Measurements from ENCODE around the gene CTSG. TPM values are rescaled to one million over a fixed set of nuclear protein-coding genes. Genes with fewer than 3 reads are reported as not detected.
"Not testable (repeated sequence)": the region's sequence is repeated elsewhere in the genome, so short reads cannot be mapped to it uniquely, and the experiment has no call there.

Gene CTSG
- polyA plus RNA-seq, 1 donor (not counting 4 experiments of a cell fraction or from before 2014, with no cell fraction given): not detected

DNA sequence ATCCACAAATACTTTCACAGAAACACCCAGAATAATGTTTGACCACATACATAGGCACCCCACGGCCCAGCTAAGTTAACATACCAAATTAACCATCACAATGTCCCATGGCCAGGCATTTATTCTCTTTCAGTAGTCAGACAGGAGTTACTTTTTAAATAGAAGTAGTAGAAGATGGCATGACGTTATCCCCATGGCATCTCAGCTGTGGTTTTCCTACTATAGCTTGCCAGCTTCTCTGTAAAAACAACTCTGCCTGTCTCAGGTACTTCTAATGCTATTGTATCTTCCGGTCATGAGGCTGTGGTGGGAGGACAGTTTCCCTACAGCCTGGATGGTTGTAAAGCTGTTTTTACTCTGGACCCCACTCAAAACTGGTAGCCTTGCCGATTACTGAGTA, 19.3 kb downstream of the CTSG start:
- Histone ChIP-seq H4K20me1 (ENCODE audit: control insufficient read depth, extremely low read depth, insufficient read depth, low read length) (no peaks in the 10 kb centered on the region), H2AFZ (ENCODE audit: control insufficient read depth, low read length) (no peak overlapping the region), H3K36me3 (ENCODE audit: control insufficient read depth in 2 of 2, extremely low read depth in 1 of 2, insufficient read depth in 2 of 2, low read length in 2 of 2) (no peaks in the 10 kb centered on the region), H3K27ac (ENCODE audit: control insufficient read depth, insufficient read depth, low read length) (no peak overlapping the region), H3K4me3 (ENCODE audit: control insufficient read depth in 2 of 3, extremely low read depth in 1 of 3, insufficient read depth in 2 of 3, low read depth in 1 of 3, low read length in 3 of 3) (no peak overlapping the region), H3K79me2 (ENCODE audit: control insufficient read depth, insufficient read depth, low read length) (no peaks in the 10 kb centered on the region), H3K9ac (ENCODE audit: control insufficient read depth, extremely low read depth, insufficient read depth, low read length) (no peak overlapping the region), H3K4me1 (ENCODE audit: control insufficient read depth, extremely low read depth, insufficient read depth, low read length) (peaks cover 7% of the 10 kb centered on the region), H3K9me3 (ENCODE audit: control insufficient read depth, low read depth, low read length) (no peaks in the 10 kb centered on the region), H3K27me3 (ENCODE audit: control insufficient read depth, extremely low read depth, insufficient read depth, low read length) (no peaks in the 10 kb centered on the region), H3K4me2 (ENCODE audit: control insufficient read depth, extremely low read depth, insufficient read depth, low read depth, low read length) (no peak overlapping the region), H3K9me1 (ENCODE audit: control insufficient read depth, extremely low read depth, insufficient read depth, low read length) (no peaks in the 10 kb centered on the region)
- TF ChIP-seq EZH2 (IDR thresholded peaks at IDR 0.05; ENCODE audit: low read length): no peak
- TF ChIP-seq, protein P1, sequence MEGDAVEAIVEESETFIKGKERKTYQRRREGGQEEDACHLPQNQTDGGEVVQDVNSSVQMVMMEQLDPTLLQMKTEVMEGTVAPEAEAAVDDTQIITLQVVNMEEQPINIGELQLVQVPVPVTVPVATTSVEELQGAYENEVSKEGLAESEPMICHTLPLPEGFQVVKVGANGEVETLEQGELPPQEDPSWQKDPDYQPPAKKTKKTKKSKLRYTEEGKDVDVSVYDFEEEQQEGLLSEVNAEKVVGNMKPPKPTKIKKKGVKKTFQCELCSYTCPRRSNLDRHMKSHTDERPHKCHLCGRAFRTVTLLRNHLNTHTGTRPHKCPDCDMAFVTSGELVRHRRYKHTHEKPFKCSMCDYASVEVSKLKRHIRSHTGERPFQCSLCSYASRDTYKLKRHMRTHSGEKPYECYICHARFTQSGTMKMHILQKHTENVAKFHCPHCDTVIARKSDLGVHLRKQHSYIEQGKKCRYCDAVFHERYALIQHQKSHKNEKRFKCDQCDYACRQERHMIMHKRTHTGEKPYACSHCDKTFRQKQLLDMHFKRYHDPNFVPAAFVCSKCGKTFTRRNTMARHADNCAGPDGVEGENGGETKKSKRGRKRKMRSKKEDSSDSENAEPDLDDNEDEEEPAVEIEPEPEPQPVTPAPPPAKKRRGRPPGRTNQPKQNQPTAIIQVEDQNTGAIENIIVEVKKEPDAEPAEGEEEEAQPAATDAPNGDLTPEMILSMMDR (optimal IDR thresholded peaks at IDR 0.05 in 1 of 3, IDR thresholded peaks at IDR 0.05 in 1 of 3, conservative IDR thresholded peaks at IDR 0.05 in 1 of 3; ENCODE audit: extremely low read depth in 1 of 3, insufficient read depth in 2 of 3, low read length in 3 of 3): no peak
- DNase-seq (ENCODE audit: low read depth, low spot score): no peak
- dilution Hi-C loops (cut with MboI; ENCODE audit: extremely low pct_ligation_motif_present, low sequenced_read_pairs): no loop called here
- peak; percentile 48 for FAIRE-seq

DNA sequence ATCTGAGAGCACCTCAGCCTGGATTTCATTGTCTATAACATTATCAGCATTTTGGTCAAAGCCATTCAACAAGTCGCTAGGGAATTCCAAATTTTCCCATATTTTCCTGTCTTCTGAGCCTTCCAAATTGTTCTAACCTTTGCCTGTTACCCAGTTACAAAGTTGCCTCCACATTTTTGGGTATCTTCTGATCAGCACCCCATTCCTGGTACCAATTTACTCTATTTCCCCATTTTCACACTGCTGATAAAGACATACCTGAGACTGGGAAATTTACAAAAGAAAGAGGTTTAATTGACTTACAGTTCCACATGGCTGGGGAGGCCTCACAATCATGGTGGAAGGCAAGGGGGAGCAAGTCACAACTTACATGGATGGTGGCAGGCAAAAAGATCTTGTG, 27.0 kb downstream of the CTSG start:
- H3K36me3 ChIP-seq (ENCODE audit: control insufficient read depth in 2 of 2, extremely low read depth in 1 of 2, insufficient read depth in 2 of 2, low read length in 2 of 2); H3K4me1 ChIP-seq (ENCODE audit: control insufficient read depth, extremely low read depth, insufficient read depth, low read length); H4K20me1 ChIP-seq (ENCODE audit: control insufficient read depth, extremely low read depth, insufficient read depth, low read length); H2AFZ ChIP-seq (ENCODE audit: control insufficient read depth, low read length); H3K9me1 ChIP-seq (ENCODE audit: control insufficient read depth, extremely low read depth, insufficient read depth, low read length); dilution Hi-C loops (cut with MboI; ENCODE audit: extremely low pct_ligation_motif_present, low sequenced_read_pairs); H3K79me2 ChIP-seq (ENCODE audit: control insufficient read depth, insufficient read depth, low read length); H3K9ac ChIP-seq (ENCODE audit: control insufficient read depth, extremely low read depth, insufficient read depth, low read length); DNase-seq (ENCODE audit: low read depth, low spot score); H3K4me3 ChIP-seq (ENCODE audit: control insufficient read depth in 2 of 3, extremely low read depth in 1 of 3, insufficient read depth in 2 of 3, low read depth in 1 of 3, low read length in 3 of 3); FAIRE-seq; H3K27me3 ChIP-seq (ENCODE audit: control insufficient read depth, extremely low read depth, insufficient read depth, low read length); H3K27ac ChIP-seq (ENCODE audit: control insufficient read depth, insufficient read depth, low read length); H3K9me3 ChIP-seq (ENCODE audit: control insufficient read depth, low read depth, low read length); H3K4me2 ChIP-seq (ENCODE audit: control insufficient read depth, extremely low read depth, insufficient read depth, low read depth, low read length): not testable (repeated sequence)

DNA sequence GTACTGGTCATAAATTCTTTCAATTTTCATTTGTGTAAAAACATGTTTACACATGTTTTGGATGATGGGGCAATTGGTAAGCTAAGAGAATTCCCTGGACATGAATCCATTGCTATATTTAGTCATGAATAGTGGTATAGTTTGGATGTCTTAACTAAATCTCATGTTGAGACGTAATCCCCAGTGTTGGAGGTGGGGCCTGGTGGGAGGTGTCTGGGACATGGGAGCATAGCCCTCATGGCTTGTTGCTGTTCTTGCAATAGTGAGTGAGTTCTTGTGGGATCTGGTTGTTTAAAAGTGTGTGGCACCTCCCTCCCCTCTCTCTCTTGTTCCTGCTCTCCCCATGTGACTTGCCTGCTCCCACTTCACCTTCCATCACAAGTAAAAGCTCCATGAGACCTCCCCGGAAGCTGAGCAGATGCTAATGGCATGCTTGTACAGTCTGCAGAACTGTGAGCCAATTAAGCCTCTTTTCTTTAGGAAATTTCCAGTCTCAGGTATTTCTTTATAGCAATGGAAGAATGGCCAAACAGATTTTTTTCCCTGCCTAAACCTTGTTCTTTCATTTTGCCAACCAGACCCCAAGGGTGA, 33.6 kb downstream of the CTSG start:
- FAIRE-seq (peak; percentile 89), DNase-seq (ENCODE audit: low read depth, low spot score) (peak; percentile 68)
- TF ChIP-seq, protein P1 (optimal IDR thresholded peaks at IDR 0.05 in 1 of 3, IDR thresholded peaks at IDR 0.05 in 1 of 3, conservative IDR thresholded peaks at IDR 0.05 in 1 of 3; ENCODE audit: extremely low read depth in 1 of 3, insufficient read depth in 2 of 3, low read length in 3 of 3): no peak
- no peak for TF ChIP-seq EZH2 (IDR thresholded peaks at IDR 0.05; ENCODE audit: low read length)
- H3K9ac ChIP-seq (ENCODE audit: control insufficient read depth, extremely low read depth, insufficient read depth, low read length): no peak overlapping the region
- dilution Hi-C loops (cut with MboI; ENCODE audit: extremely low pct_ligation_motif_present, low sequenced_read_pairs): no loop called here
- no peaks in the 10 kb centered on the region for H3K27me3 ChIP-seq (ENCODE audit: control insufficient read depth, extremely low read depth, insufficient read depth, low read length)
- H3K4me1 ChIP-seq (ENCODE audit: control insufficient read depth, extremely low read depth, insufficient read depth, low read length): peaks cover 9% of the 10 kb centered on the region
- H4K20me1 ChIP-seq (ENCODE audit: control insufficient read depth, extremely low read depth, insufficient read depth, low read length): no peaks in the 10 kb centered on the region
- no peaks in the 10 kb centered on the region for H3K79me2 ChIP-seq (ENCODE audit: control insufficient read depth, insufficient read depth, low read length)
- peak overlapping the region; percentile 48 for H3K4me2 ChIP-seq (ENCODE audit: control insufficient read depth, extremely low read depth, insufficient read depth, low read depth, low read length)
- peaks cover 3% of the 10 kb centered on the region for H3K9me3 ChIP-seq (ENCODE audit: control insufficient read depth, low read depth, low read length)
- peak overlapping the region in 1 of 3 experiments; percentile 25 for H3K4me3 ChIP-seq (ENCODE audit: control insufficient read depth in 2 of 3, extremely low read depth in 1 of 3, insufficient read depth in 2 of 3, low read depth in 1 of 3, low read length in 3 of 3)
- no peaks in the 10 kb centered on the region for H3K9me1 ChIP-seq (ENCODE audit: control insufficient read depth, extremely low read depth, insufficient read depth, low read length)
- peak overlapping the region; percentile 71 for H3K27ac ChIP-seq (ENCODE audit: control insufficient read depth, insufficient read depth, low read length)
- H3K36me3 ChIP-seq (ENCODE audit: control insufficient read depth in 2 of 2, extremely low read depth in 1 of 2, insufficient read depth in 2 of 2, low read length in 2 of 2): no peaks in the 10 kb centered on the region
- H2AFZ ChIP-seq (ENCODE audit: control insufficient read depth, low read length): peak overlapping the region; percentile 89

Data from keratinocyte (primary cell).